NCI-H2107 (cell line): ENCODE results near the gene SPATA45.
"Not testable (repeated sequence)": the region's sequence is repeated elsewhere in the genome, so short reads cannot be mapped to it uniquely, and the experiment has no call there.

Experiments used
- DNase-seq: peaks from one replicate; lab custom pipeline; 2025; lab: John Stamatoyannopoulos, UW

SPATA45 gene

GRCh38 chr1:212847549-212847948 lies at the start of gene SPATA45:
SPATA45 (minus strand) TSS chr1:212847649; CDS start chr1:212836149, 11,500 bp downstream.
- no peak for DNase-seq

DNA sequence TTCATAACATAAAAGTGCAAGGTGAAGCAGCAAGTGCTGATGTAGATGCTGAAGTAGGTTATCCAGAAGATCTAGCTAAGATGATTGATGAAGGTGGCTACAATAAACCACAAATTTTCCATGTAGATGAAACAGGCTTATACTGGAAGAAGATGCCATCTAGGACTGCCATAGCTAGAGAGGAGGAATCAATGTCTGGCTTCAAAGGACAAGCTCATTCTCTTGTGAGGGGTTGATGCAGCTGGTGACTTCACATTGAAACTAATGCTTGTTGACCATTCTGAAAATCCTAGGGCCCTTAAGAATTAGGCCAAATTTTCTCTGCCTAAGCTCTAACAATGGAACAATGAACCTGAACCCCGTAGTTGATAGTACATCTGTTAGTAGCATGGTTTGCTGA lies 44.7 kb upstream of the SPATA45 start:
- no peak for DNase-seq

- no peak for DNase-seq
Measured at GRCh38 chr1:212884592-212884991, 37.1 kb upstream of the SPATA45 start.

DNA sequence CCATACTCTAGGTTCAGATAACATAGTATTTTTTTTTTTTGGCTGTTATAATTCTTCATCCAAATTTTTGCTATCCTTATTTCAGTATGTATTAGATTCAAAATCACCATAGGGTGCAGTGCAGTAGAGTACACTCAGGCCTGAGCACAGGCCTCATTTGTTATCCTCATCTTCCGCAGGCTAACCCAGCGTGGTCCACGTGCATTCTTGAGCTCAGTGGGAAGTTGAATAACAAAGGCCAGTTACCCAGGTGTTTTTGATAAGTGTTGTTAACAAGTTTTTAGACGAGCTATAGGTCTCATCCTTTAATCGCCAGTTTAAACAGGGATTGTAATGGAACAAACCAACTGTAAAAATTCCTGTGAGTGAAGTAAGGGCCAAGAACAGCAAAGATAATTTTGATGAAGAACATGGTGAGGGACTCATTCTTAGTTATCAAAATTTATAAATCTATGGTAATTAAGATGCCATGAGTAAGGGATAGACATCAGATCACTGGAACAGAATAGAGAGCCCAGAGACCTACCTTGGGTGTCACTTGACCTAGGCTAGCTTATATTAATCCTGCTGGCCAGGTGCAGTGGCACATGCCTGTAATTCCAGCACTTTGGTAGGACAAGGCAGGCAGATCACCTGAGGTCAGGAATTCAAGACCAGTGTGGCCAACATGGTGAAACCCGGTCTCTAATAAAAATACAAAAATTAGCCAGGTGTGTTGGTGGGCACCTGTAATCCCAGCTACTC lies 32.7 kb upstream of the SPATA45 start:
- no peak for DNase-seq

DNA sequence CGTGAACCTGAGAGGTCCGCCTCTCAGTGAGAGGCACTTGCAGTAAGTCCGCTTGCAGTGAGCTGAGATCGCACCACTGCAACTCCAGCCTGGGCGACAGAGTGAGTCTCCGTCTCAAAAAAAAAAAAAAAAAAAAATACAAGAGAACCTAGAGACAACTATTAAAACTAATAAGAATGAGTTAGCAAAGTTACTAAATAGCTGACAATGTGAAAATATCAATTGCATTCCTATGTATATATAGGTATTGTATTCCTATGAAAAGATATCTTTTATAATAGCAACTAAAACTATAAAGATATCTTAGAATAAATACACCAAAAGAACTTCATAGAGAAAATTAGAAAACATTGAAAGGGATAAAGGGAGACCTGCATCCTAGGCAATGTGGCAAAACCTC lies 31.0 kb upstream of the SPATA45 start:
- DNase-seq: no peak

DNA sequence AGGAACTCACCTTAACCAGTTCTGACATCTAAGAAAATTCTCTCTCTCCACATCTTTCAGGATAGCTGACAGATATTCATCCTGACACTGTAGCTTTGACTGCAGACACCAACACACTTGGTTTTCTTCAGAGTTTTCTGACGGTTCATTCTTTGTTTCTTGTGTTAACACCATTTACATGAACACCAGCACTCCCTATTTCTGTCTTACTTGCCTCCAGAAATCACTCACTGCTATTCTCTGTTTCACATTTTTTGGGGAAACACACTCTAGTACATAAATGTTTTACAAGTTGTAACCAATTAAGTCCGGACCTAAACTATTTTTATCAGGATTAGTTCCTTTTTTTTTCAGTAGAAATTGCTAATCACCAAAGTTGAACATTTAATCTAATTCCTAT lies 26.1 kb upstream of the SPATA45 start:
- no peak for DNase-seq

GRCh38 chr1:212871976-212872375 lies 24.5 kb upstream of the SPATA45 start:
- no peak for DNase-seq

- DNase-seq: no peak
Measured at GRCh38 chr1:212867192-212867591, 19.7 kb upstream of the SPATA45 start.

DNA sequence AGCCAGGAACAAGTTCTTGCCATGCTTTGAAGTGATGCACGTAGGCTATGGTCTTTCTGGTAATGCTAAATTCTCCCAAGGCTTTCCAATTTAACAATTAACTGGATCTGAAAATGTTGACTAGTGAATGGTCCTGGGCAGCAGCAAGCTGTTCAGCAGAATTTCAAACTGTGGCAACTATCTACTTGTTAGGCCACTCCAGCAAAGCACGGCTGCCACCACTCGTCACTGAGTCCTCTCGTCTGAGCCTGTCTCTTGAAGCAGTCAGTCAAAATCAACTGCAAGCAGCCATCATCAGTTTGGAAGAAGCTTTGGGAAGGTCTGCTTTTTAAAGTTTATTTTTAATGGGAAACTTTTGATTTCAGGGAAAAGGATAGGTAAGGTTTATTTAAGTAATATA lies 16.8 kb upstream of the SPATA45 start:
- DNase-seq: no peak

GRCh38 chr1:212863345-212863744 lies 15.9 kb upstream of the SPATA45 start:
- DNase-seq: not testable (repeated sequence)

DNA sequence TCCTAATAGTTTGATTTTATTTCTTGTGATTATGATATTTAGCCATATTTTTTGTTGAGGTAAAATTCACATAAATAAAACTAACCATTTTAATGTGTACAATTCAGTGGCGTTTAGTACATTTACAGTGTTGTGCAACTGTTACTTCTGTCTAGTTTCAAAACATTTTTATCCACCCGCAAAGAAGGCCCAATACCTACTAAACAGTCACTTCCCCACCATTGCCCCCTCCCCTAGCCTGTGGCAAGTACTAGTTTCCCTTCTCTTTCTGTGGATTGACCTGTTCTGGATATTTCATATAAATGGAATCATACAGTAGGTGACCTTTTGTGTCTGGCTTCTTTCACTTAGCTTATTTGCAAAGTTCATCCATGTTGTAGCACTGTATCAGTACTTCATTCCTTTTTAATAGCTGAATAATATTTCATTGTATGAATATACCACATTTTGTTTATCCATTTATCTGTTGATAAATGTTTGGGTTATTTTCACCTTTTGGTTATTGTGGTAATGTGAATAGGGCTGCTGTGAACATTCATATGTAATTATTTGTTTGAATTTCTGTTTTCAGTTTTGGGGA lies 14.8 kb upstream of the SPATA45 start:
- no peak for DNase-seq

DNA sequence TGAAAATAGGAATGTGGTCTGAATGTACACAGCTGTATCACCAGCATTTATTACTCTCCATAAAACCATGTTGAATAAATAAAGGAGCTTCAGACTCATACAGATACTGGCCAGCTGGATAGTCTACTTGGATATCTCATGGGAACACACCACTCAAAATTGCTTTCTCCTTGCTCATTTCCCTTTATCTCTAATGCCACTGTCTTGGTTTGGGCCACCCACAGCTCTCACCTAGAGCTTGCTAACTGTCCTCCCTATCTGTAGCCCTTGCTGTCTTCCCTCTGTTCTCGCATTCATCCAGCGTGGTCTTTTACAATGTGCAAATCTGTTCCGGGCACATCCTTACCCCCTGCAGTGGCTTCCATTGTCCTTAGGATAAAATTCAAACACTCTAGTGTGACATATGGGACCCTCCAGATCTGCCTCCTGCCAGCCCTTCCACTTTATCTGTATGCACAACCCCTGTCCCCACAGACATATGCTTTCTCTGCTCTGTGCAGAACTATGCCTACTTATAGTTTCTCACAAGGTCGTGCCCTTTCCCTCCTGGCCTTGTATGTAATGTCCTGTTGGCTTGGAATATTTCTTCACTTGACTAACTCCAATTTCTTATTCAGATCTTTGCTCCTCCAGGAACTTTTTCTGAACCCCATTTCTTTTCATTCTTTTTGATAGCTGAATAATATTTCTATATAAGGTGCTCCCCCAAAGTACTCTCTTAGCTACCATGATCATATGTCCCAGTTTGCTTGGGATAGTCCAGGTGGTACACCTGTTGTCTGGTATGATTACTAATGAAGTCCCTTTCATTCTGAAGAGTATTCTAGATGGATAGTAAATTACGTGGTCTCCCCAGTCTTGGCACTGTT lies 13.5 kb upstream of the SPATA45 start:
- DNase-seq: no peak

DNA sequence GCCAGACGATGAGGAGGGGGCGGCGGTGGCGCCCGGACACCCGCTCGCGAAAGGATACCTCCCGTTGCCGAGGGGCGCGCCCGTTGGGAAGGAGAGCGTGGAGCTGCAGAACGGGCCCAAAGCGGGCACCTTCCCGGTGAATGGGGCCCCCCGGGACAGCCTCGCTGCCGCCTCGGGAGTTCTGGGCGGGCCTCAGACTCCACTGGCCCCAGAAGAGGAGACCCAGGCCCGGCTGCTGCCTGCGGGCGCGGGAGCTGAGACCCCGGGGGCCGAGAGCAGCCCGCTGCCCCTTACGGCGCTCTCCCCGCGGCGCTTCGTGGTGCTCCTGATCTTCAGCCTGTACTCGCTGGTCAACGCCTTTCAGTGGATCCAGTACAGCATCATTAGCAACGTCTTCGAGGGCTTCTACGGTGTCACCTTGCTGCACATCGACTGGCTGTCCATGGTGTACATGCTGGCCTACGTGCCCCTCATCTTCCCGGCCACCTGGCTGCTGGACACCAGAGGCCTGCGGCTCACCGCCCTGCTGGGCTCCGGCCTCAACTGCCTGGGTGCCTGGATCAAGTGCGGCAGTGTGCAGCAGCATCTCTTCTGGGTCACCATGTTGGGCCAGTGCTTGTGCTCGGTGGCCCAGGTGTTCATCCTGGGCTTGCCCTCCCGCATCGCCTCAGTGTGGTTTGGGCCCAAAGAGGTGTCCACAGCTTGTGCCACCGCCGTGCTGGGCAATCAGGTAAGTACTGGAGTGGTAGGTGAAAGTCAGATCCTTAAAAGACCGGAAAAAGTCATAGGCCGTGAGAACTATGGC lies 11.2 kb upstream of the SPATA45 start:
- DNase-seq: no peak

GRCh38 chr1:212857992-212858460 lies 10.6 kb upstream of the SPATA45 start, which contains the start of gene FLVCR1:
FLVCR1 (plus strand) TSS chr1:212858275; CDS start chr1:212858453, 178 bp downstream.
- peak; percentile 95 for DNase-seq

- no peak for DNase-seq
Measured at GRCh38 chr1:212856755-212857154, 9.3 kb upstream of the SPATA45 start.

DNA sequence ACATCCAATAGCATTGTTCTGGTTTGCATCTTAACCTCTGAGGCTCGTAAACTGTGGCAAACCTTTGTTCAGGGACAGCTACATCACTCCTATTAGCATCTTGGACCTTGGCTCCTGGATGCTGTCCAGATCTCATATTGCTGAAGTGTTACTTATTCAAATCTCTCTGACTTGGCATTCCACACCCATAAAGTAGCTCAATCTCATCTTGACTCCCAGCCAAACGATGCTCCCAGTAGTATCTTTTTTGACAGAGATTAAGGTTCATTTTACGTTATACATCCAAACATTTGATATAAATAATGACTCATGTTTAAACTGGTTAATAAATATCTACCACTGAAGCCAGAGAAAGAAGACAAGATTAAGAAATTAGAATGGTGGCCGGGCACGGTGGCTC lies 6.2 kb upstream of the SPATA45 start:
- no peak for DNase-seq

- no peak for DNase-seq
Measured at GRCh38 chr1:212852105-212852688, 4.7 kb upstream of the SPATA45 start.

DNA sequence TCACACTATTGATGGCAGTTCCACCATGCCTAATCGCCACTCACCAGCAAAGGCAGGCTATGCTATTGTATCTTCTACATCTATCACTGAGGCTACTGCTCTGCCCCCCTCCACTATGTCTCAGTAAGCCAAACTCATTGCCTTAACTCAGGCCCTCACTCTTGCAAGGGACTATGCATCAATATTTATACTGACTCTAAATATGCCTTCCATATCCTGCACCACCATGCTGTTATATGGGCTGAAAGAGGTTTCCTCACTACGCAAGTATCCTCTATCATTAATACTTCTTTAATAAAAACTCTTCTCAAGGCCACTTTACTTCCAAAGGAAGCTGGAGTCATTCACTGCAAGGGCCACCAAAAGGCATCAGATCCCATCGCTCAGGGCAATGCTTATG lies 2.9 kb downstream of the SPATA45 start:
- not testable (repeated sequence) for DNase-seq

DNA sequence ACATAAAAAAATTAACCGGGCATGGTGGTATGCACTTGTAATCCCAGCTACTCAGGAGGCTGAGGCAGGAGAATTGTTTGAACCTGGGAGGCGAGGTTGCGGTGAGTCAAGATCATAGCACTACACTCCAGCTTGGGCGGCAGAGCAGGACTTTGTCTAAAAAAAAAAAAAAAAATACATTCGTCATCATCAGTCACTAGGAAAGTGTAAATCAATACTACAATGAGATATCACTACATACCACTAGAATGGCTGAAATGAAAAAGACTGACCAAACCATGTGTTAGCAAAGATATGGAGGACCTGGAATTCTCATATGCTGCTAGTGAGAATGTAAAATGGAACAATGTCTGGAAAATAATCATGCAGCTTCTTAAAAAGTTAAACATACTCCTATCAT lies 9.3 kb downstream of the SPATA45 start:
- DNase-seq: no peak

GRCh38 chr1:212833211-212834207 lies 13.9 kb downstream of the SPATA45 start:
- not testable (repeated sequence) for DNase-seq
